Skin of body (tissue), 2 donors: ENCODE data around the gene USP35. TPM values are rescaled to one million over a fixed set of nuclear protein-coding genes. Genes with fewer than 3 reads are reported as not detected.
A peak's percentile ranks its signal among the peaks of the same experiment; 100 is the strongest.
"Not testable (repeated sequence)": the region's sequence is repeated elsewhere in the genome, so short reads cannot be mapped to it uniquely, and the experiment has no call there.

Experiments
- DNase-seq: peaks from one replicate; lab custom pipeline; 2025; lab: John Stamatoyannopoulos, UW
- total RNA-seq: library from RNA; depleted of rRNA; stranded (reverse); fragments of >200 nt; gene quantifications from one replicate; pipeline ENCODE4 v1.2.3, GENCODE V29; 2014

USP35 gene
- total RNA-seq, 1 donor from 2014 or later = 3.3 TPM

- no peak for DNase-seq
Observed at GRCh38 chr11:78230161-78230877, 41.6 kb downstream of the USP35 start.

- no peak for DNase-seq
Observed at GRCh38 chr11:78231962-78232501, 43.3 kb downstream of the USP35 start.

GRCh38 chr11:78233046-78233445 lies 44.3 kb downstream of the USP35 start:
- not testable (repeated sequence) for DNase-seq

- no peak for DNase-seq
Observed at GRCh38 chr11:78234006-78234405, 45.3 kb downstream of the USP35 start.

- DNase-seq = no peak
Observed at GRCh38 chr11:78237293-78238046, 48.8 kb downstream of the USP35 start.

GRCh38 chr11:78239781-78240180 lies 51.1 kb downstream of the USP35 start:
- DNase-seq = no peak

- DNase-seq = no peak
Observed at GRCh38 chr11:78241475-78241874, 52.8 kb downstream of the USP35 start.

- DNase-seq = no peak
Observed at GRCh38 chr11:78244080-78244479, 55.4 kb downstream of the USP35 start.

GRCh38 chr11:78244546-78245255 lies 56.0 kb downstream of the USP35 start:
- DNase-seq = no peak

- DNase-seq = no peak
Observed at GRCh38 chr11:78248191-78248590, 59.5 kb downstream of the USP35 start.

GRCh38 chr11:78248903-78249302 lies 60.2 kb downstream of the USP35 start:
- DNase-seq = no peak

- no peak for DNase-seq
Observed at GRCh38 chr11:78250099-78250498, 61.4 kb downstream of the USP35 start.

GRCh38 chr11:78251083-78251775 lies 62.5 kb downstream of the USP35 start:
- peak; percentile 23 for DNase-seq

- DNase-seq = no peak
Observed at GRCh38 chr11:78253797-78254196, 65.1 kb downstream of the USP35 start.

GRCh38 chr11:78254268-78254667 lies 65.5 kb downstream of the USP35 start:
- DNase-seq = no peak

GRCh38 chr11:78255919-78256318 lies 67.2 kb downstream of the USP35 start:
- DNase-seq = no peak

GRCh38 chr11:78256962-78257361 lies 68.2 kb downstream of the USP35 start:
- peak; percentile 23 for DNase-seq

GRCh38 chr11:78257654-78258053 lies 68.9 kb downstream of the USP35 start:
- no peak for DNase-seq

GRCh38 chr11:78259777-78260487 lies 71.2 kb downstream of the USP35 start:
- DNase-seq = no peak

- DNase-seq = no peak
Observed at GRCh38 chr11:78261367-78261766, 72.6 kb downstream of the USP35 start.

GRCh38 chr11:78261828-78262227 lies 73.1 kb downstream of the USP35 start:
- DNase-seq = no peak
